Measurements from ENCODE around the gene FKBP10.
A peak's percentile ranks its signal among the peaks of the same experiment; 100 is the strongest.
"Not testable (repeated sequence)": the region's sequence is repeated elsewhere in the genome, so short reads cannot be mapped to it uniquely, and the experiment has no call there.

FKBP10 gene

GRCh38 chr17:41812381-41813151, at the start of gene FKBP10:
Gene FKBP10 (plus strand): TSS chr17:41813004. CDS start chr17:41813035, 31 bp downstream.
- peak; percentile 59 for DNase-seq

- DNase-seq = no peak
Measured at GRCh38 chr17:41763327-41763726, 49.5 kb upstream of the FKBP10 start.

- DNase-seq = no peak
Measured at GRCh38 chr17:41766135-41766534, 46.7 kb upstream of the FKBP10 start.

- DNase-seq = no peak
Measured at GRCh38 chr17:41767324-41768042, 45.3 kb upstream of the FKBP10 start.

GRCh38 chr17:41768682-41769288, 44.0 kb upstream of the FKBP10 start:
- no peak for DNase-seq

- DNase-seq = no peak
Measured at GRCh38 chr17:41769346-41769862, 43.4 kb upstream of the FKBP10 start.

GRCh38 chr17:41769985-41770384, 42.8 kb upstream of the FKBP10 start:
- no peak for DNase-seq

- no peak for DNase-seq
Measured at GRCh38 chr17:41771389-41772206, 41.2 kb upstream of the FKBP10 start.

- no peak for DNase-seq
Measured at GRCh38 chr17:41772218-41772585, 40.6 kb upstream of the FKBP10 start.

GRCh38 chr17:41772586-41773189, 40.1 kb upstream of the FKBP10 start:
- DNase-seq = no peak

GRCh38 chr17:41773190-41773588, 39.6 kb upstream of the FKBP10 start:
- no peak for DNase-seq

GRCh38 chr17:41773731-41774193, 39.0 kb upstream of the FKBP10 start:
- no peak for DNase-seq

- no peak for DNase-seq
Measured at GRCh38 chr17:41775394-41776226, 37.2 kb upstream of the FKBP10 start.

- not testable (repeated sequence) for DNase-seq
Measured at GRCh38 chr17:41776262-41776900, 36.4 kb upstream of the FKBP10 start.

GRCh38 chr17:41777157-41777573, 35.6 kb upstream of the FKBP10 start:
- DNase-seq = no peak

GRCh38 chr17:41777574-41778188, 35.1 kb upstream of the FKBP10 start:
- peak; percentile 89 for DNase-seq

GRCh38 chr17:41779954-41780353, 32.9 kb upstream of the FKBP10 start:
- DNase-seq = no peak

- no peak for DNase-seq
Measured at GRCh38 chr17:41781404-41782110, 31.2 kb upstream of the FKBP10 start.

- no peak for DNase-seq
Measured at GRCh38 chr17:41782142-41782541, 30.7 kb upstream of the FKBP10 start.

All from NCI-H774 (cell line).